Heart left ventricle (tissue), 16 donors: Measurements from ENCODE around the gene PPIP5K2. TPM values are rescaled to one million over a fixed set of nuclear protein-coding genes. Genes with fewer than 3 reads are reported as not detected.
"Not testable (repeated sequence)": the region's sequence is repeated elsewhere in the genome, so short reads cannot be mapped to it uniquely, and the experiment has no call there.

Experiments
- ATAC-seq, 4 donors: fragments of 200-7000 bp; cut with Tn5 transposase; one replicate each; pipeline ENCODE4 v1.9.1; 2020 to 2022; ENCODE audit warnings: moderate library complexity in 4 of 4, mild to moderate bottlenecking in 3 of 4, moderate number of reproducible peaks in 1 of 4
- DNase-seq, 5 donors: peaks; one replicate each; pipeline ENCODE4 v3.0.0-alpha.2; 2020
- H3K27ac ChIP-seq, 12 donors: fragments of 200-600 bp; sonication (generic) in 4 of 12; one replicate each; pipeline versions ENCODE4 v1.5.0 to v1.8.0; 2016 to 2022; ENCODE audit warnings: mild to moderate bottlenecking in 2 of 12
- H3K27me3 ChIP-seq, 9 donors: fragments of 200-600 bp; sonication (generic) in 2 of 9; one replicate each; pipeline versions ENCODE4 v1.5.1 to v1.8.0; 2016 to 2022; ENCODE audit warnings: mild to moderate bottlenecking in 3 of 9
- H3K36me3 ChIP-seq, 9 donors: fragments of 200-600 bp; sonication (generic) in 2 of 9; one replicate each; pipeline versions ENCODE4 v1.5.0 to v1.8.0; 2018 to 2022; ENCODE audit warnings: mild to moderate bottlenecking in 2 of 9
- H3K4me1 ChIP-seq, 12 donors: fragments of 200-600 bp; sonication (generic) in 4 of 12; one replicate each; pipeline versions ENCODE4 v1.5.0 to v1.8.0; 2016 to 2022; ENCODE audit warnings: mild to moderate bottlenecking in 3 of 12
- H3K4me3 ChIP-seq, 12 donors: fragments of 200-600 bp; sonication (generic) in 4 of 12; one replicate each; pipeline versions ENCODE4 v1.5.0 to v1.8.0; 2017 to 2022; ENCODE audit warnings: mild to moderate bottlenecking in 9 of 12, moderate library complexity in 4 of 12
- H3K9me3 ChIP-seq, 12 donors: fragments of 200-600 bp; sonication (generic) in 4 of 12; one replicate each; pipeline versions ENCODE4 v1.5.0 to v1.8.0; 2016 to 2022; ENCODE audit warnings: mild to moderate bottlenecking in 1 of 12
- POLR2A ChIP-seq, 2 donors: fragments of 450-650 bp; IDR thresholded peaks; one replicate each; pipeline ENCODE4 v1.6.1; 2017; ENCODE audit warnings: antibody characterized with exemption in 2 of 2, mild to moderate bottlenecking in 2 of 2, moderate library complexity in 2 of 2
- WGBS, 4 donors: extraction: QIAGEN DNeasy Blood & Tissue Kit in 2 of 4; methylation state at CpG; one replicate each; pipeline versions ENCODE4 v1.1.5 to v1.1.7; 2013 to 2018; 5-methylcytosine and 5-hydroxymethylcytosine counted together
- intact Hi-C, 10 donors: fragments of 100-400 bp; cut with DNase I; formaldehyde crosslinking; loops; one replicate each; pipeline versions ENCODE4 v1.11.1 to v1.14.2; 2022
- polyA plus RNA-seq, 2 donors: library from polyadenylated mRNA; stranded (reverse); fragments of 200-250 nt; gene quantifications; one replicate each; pipeline ENCODE4 v1.2.3, GENCODE V29; 2013
- total RNA-seq, 9 donors: library from RNA; depleted of rRNA in 2 of 9; stranded (reverse); fragments of >200 nt in 2 of 9; fragmentation: NEBNext Ultra II Directional in 3 of 9; extraction: Animal tissue kit (Norgen Biotek cat#: 25700) in 3 of 9; gene quantifications; one replicate each; pipeline versions ENCODE4 v1.1.0 to v1.2.4, GENCODE V29; 2016 to 2023
- TF ChIP-seq, protein P1 (sequence below), 12 donors: fragments of 200-600 bp; sonication (generic) in 4 of 12; IDR thresholded peaks; one replicate each; pipeline versions ENCODE4 v1.5.0 to v1.8.0; 2018 to 2022; ENCODE audit warnings: antibody characterized with exemption in 12 of 12, mild to moderate bottlenecking in 5 of 12
- donor health status: ischemic (EF 13 %, LVEDD 7.1; RV severe dilation, severe dysfunction).
- donor health status: healthy with polysubstance abuse.
- donor health status: DM: no; HTN: yes; CAD: no.
- donor health status: DM: no; HTN: no; CAD: no.
- donor health status: ischemic (EF 25% LVEDD 6.9; RV normal size, moderate dysfunction).
- donor health status: ischemic (EF 25% LVEDD 5.7; RV mildly dilated, moderate dysfunction).
- donor health status: healthy.
- donor health status: DM: yes; HTN: yes; CAD: no.
- donor health status: ischemic (EF 35%, LVEDD 5.7; RV mildly dilated, moderate dysfunction).
- donor health status: nonischemic (EF 11% LVEDD 7.7; RV severe dilation, severe dysfunction).
- donor health status: DM: yes; HTN: yes; CAD: no.
- donor health status: PGD.
- donor health status: ischemic (EF 29% LVEDD 5.4; RV normal size, mild dysfunction).
- donor health status: nonischemic (EF 23%, LVEDD 6.1; RV moderate dilation, normal function).

PPIP5K2 gene
- total and polyA plus RNA-seq, 11 donors = 16.6 to 59.8 (median 38.9) TPM

DNA sequence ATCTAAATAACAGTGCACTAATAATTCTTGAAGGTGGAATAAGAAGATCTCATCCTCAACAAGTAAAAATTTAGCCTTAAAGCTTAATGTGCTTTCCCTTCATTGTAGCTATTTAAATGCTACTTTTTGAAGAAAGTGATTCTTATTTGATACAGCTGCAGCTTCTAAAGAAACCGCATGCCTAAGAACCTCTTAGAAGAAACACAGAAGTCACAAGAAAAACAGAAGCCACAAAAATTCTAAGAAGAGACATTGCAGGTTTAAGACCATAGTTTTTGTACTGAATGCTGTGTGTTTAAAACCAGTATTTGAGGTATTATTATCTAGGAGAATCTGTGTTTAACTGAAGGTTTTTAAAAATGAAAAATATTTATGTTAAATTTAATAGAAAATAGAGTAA, 68.3 kb downstream of the PPIP5K2 start:
- no peaks in the 10 kb centered on the region for H3K27me3 ChIP-seq
- no peak for ATAC-seq
- no peak overlapping the region for H3K27ac ChIP-seq
- TF ChIP-seq, protein P1, sequence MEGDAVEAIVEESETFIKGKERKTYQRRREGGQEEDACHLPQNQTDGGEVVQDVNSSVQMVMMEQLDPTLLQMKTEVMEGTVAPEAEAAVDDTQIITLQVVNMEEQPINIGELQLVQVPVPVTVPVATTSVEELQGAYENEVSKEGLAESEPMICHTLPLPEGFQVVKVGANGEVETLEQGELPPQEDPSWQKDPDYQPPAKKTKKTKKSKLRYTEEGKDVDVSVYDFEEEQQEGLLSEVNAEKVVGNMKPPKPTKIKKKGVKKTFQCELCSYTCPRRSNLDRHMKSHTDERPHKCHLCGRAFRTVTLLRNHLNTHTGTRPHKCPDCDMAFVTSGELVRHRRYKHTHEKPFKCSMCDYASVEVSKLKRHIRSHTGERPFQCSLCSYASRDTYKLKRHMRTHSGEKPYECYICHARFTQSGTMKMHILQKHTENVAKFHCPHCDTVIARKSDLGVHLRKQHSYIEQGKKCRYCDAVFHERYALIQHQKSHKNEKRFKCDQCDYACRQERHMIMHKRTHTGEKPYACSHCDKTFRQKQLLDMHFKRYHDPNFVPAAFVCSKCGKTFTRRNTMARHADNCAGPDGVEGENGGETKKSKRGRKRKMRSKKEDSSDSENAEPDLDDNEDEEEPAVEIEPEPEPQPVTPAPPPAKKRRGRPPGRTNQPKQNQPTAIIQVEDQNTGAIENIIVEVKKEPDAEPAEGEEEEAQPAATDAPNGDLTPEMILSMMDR (IDR thresholded peaks at IDR 0.05) = no peak
- no peak for TF ChIP-seq POLR2A (IDR thresholded peaks at IDR 0.05)
- 86 to 100% (median 93%) methylated on average over 1 of the region's 1 CpG for WGBS, 4 donors
- H3K36me3 ChIP-seq = peaks cover 0 to 100% (median 87%) of the 10 kb centered on the region in 9 donors
- no peaks in the 10 kb centered on the region for H3K4me1 ChIP-seq
- no peak overlapping the region for H3K4me3 ChIP-seq
- no peaks in the 10 kb centered on the region for H3K9me3 ChIP-seq
- intact Hi-C loops = no loop called here
- DNase-seq = no peak

DNA sequence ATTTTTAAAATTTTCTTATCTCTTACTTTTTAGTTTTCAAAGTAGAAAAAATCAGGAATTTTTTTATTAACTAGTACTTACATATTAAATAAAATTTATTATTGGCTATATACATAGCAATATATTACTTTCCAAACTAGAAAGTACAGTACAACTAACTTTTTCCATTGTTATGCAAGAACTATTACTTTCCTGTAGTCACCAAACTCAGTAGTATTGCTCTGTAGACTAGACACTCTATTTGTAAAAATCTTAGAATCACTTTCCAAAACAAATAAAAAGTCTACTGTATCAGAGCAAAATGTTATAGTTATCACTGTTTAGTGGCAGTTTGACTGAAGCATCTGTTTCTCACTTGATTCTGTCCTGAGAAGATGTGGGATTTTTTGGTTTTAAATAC, 83.1 kb downstream of the PPIP5K2 start:
- Histone ChIP-seq H3K4me1 (peaks cover 0 to 8% (median under 1%) of the 10 kb centered on the region in 12 donors), H3K27ac (no peak overlapping the region), H3K4me3 (no peak overlapping the region), H3K27me3 (no peaks in the 10 kb centered on the region), H3K9me3 (no peaks in the 10 kb centered on the region), H3K36me3 (peaks cover 0 to 51% (median 26%) of the 10 kb centered on the region in 9 donors)
- DNase-seq (no peak), ATAC-seq (no peak)
- intact Hi-C loops = no loop called here
- TF ChIP-seq, protein P1 (IDR thresholded peaks at IDR 0.05) = no peak
- TF ChIP-seq POLR2A (IDR thresholded peaks at IDR 0.05) = no peak

- H3K36me3 ChIP-seq = peaks cover 0 to 41% (median 26%) of the 10 kb centered on the region in 9 donors
- H3K4me1 ChIP-seq, H3K27me3 ChIP-seq, H3K9me3 ChIP-seq, H3K4me3 ChIP-seq, DNase-seq, ATAC-seq, H3K27ac ChIP-seq, intact Hi-C loops: not testable (repeated sequence)
- 94 to 100% (median 98%) methylated on average over 3 of the region's 3 CpGs for WGBS, 4 donors
Measured at GRCh38 chr5:103204990-103205389, 84.9 kb downstream of the PPIP5K2 start.

GRCh38 chr5:103205991-103206700, 86.0 kb downstream of the PPIP5K2 start:
- DNase-seq (no peak), ATAC-seq (no peak)
- peaks cover 0 to 35% (median 19%) of the 10 kb centered on the region in 9 donors for H3K36me3 ChIP-seq
- no peaks in the 10 kb centered on the region for H3K27me3 ChIP-seq
- 87 to 91% (median 89%) methylated on average over 3 of the region's 3 CpGs for WGBS, 4 donors
- TF ChIP-seq, protein P1 (IDR thresholded peaks at IDR 0.05) = no peak
- TF ChIP-seq POLR2A (IDR thresholded peaks at IDR 0.05) = no peak
- no peaks in the 10 kb centered on the region for H3K9me3 ChIP-seq
- peaks cover 0 to 10% (median 5%) of the 10 kb centered on the region in 12 donors for H3K4me1 ChIP-seq
- no peak overlapping the region for H3K27ac ChIP-seq
- intact Hi-C loops = no loop called here
- no peak overlapping the region for H3K4me3 ChIP-seq

DNA sequence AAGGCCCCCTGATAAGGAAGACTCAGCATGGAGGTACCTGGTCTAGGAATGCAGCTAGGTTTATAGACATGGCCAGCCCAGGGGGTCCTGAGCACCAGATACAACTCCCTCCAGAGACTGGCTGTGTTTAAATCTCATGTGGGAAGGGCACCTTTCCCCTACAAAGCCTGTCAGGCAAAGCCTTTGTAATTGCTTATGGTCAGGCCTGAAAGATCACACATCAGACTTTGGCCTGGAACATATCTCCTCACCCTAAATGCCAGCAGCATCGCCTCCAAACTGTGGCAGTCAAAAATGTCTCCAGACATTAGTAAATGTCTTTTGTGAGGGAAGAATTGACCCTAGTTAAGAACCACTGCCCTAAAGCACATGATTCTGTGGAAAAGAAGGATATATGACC, 86.9 kb downstream of the PPIP5K2 start:
- Histone ChIP-seq H3K36me3 (peaks cover 0 to 27% (median 10%) of the 10 kb centered on the region in 9 donors), H3K27me3 (no peaks in the 10 kb centered on the region), H3K4me3 (no peak overlapping the region), H3K27ac (no peak overlapping the region), H3K4me1 (peaks cover 0 to 19% (median 5%) of the 10 kb centered on the region in 12 donors), H3K9me3 (no peaks in the 10 kb centered on the region)
- intact Hi-C loops = no loop called here
- peak in 1 of 4 donors; percentile 20 for ATAC-seq
- DNase-seq = no peak
- WGBS, 4 donors = 77 to 100% (median 87%) methylated on average over 1 of the region's 1 CpG
- no peak for TF ChIP-seq POLR2A (IDR thresholded peaks at IDR 0.05)
- TF ChIP-seq, protein P1 (IDR thresholded peaks at IDR 0.05) = no peak
